HG03571 (cell line): ENCODE results near the gene FBXL13.
"Not testable (repeated sequence)": the region's sequence is repeated elsewhere in the genome, so short reads cannot be mapped to it uniquely, and the experiment has no call there.

Experiments
- ATAC-seq: cut with Tn5 transposase; IDR thresholded peaks from one replicate; pipeline ENCODE4 v1.9.1; 2021; ENCODE audit not compliant: unreplicated experiment

Gene FBXL13

GRCh38 chr7:102778663-102779062 lies 295.9 kb downstream of the FBXL13 start:
- ATAC-seq = not testable (repeated sequence)

- ATAC-seq = not testable (repeated sequence)
Observed at GRCh38 chr7:102776217-102776616, 298.4 kb downstream of the FBXL13 start.

GRCh38 chr7:102770467-102770866 lies 304.1 kb downstream of the FBXL13 start:
- not testable (repeated sequence) for ATAC-seq

- not testable (repeated sequence) for ATAC-seq
Observed at GRCh38 chr7:102769657-102770192, 304.9 kb downstream of the FBXL13 start.

GRCh38 chr7:102763295-102763905 lies 311.2 kb downstream of the FBXL13 start:
- ATAC-seq = not testable (repeated sequence)
